ENCODE data around the gene CHRM4.

CHRM4 gene

GRCh38 chr11:46389450-46390330, 1.9 kb downstream of the CHRM4 start:
- Histone ChIP-seq H3K4me2 (ENCODE audit: low read depth, low read length, poor library complexity, severe bottlenecking) (peak overlapping the region; percentile 79), H3K9me2 (replicated peaks; ENCODE audit: low read depth, low read length) (no peaks in the 10 kb centered on the region), H3K9ac (ENCODE audit: low read depth, low read length, poor library complexity, severe bottlenecking) (no peak overlapping the region), H3K27me3 (ENCODE audit: insufficient read depth, low read length, poor library complexity, severe bottlenecking) (peaks cover 4% of the 10 kb centered on the region), H2AFZ (ENCODE audit: low read length) (peak overlapping the region; percentile 92), H3K36me3 (ENCODE audit: insufficient read depth, low read length) (no peaks in the 10 kb centered on the region), H3K4me3 (ENCODE audit: low read length, poor library complexity, severe bottlenecking) (peak overlapping the region; percentile 74), H3F3A (ENCODE audit: low read depth) (no peaks in the 10 kb centered on the region), H3K79me2 (ENCODE audit: insufficient read depth, low read length) (no peaks in the 10 kb centered on the region), H3K4me1 (ENCODE audit: insufficient read depth, low read length, poor library complexity, severe bottlenecking) (peaks cover 9% of the 10 kb centered on the region), H4K20me1 (ENCODE audit: insufficient read depth, low read length, poor library complexity, severe bottlenecking) (no peaks in the 10 kb centered on the region), H3K9me3 (ENCODE audit: insufficient read depth, low read depth, low read length) (no peaks in the 10 kb centered on the region)
- TF ChIP-seq CTCF (conservative IDR thresholded peaks at IDR 0.05; ENCODE audit: low read length): peak; percentile 81
- TF ChIP-seq EZH2phosphoT487 (IDR thresholded peaks at IDR 0.05; ENCODE audit: borderline replicate concordance): no peak

GRCh38 chr11:46388619-46389449, 2.7 kb downstream of the CHRM4 start:
- Histone ChIP-seq H2AFZ (ENCODE audit: low read length) (peak overlapping the region; percentile 92; the same call in 1 of the 2 replicates), H3K4me1 (ENCODE audit: insufficient read depth, low read length, poor library complexity, severe bottlenecking) (peaks cover 9% of the 10 kb centered on the region), H3F3A (ENCODE audit: low read depth) (no peaks in the 10 kb centered on the region), H3K79me2 (ENCODE audit: insufficient read depth, low read length) (no peaks in the 10 kb centered on the region), H4K20me1 (ENCODE audit: insufficient read depth, low read length, poor library complexity, severe bottlenecking) (no peaks in the 10 kb centered on the region), H3K4me2 (ENCODE audit: low read depth, low read length, poor library complexity, severe bottlenecking) (peak overlapping the region; percentile 79), H3K9me2 (replicated peaks; ENCODE audit: low read depth, low read length) (no peaks in the 10 kb centered on the region), H3K9ac (ENCODE audit: low read depth, low read length, poor library complexity, severe bottlenecking) (no peak overlapping the region), H3K27me3 (ENCODE audit: insufficient read depth, low read length, poor library complexity, severe bottlenecking) (peaks cover 4% of the 10 kb centered on the region), H3K36me3 (ENCODE audit: insufficient read depth, low read length) (no peaks in the 10 kb centered on the region), H3K4me3 (ENCODE audit: low read length, poor library complexity, severe bottlenecking) (peak overlapping the region; percentile 74), H3K9me3 (ENCODE audit: insufficient read depth, low read depth, low read length) (no peaks in the 10 kb centered on the region)
- TF ChIP-seq EZH2phosphoT487 (IDR thresholded peaks at IDR 0.05; ENCODE audit: borderline replicate concordance) (no peak), CTCF (conservative IDR thresholded peaks at IDR 0.05; ENCODE audit: low read length) (no peak)

- Histone ChIP-seq H4K20me1 (ENCODE audit: insufficient read depth, low read length, poor library complexity, severe bottlenecking) (no peaks in the 10 kb centered on the region), H3K36me3 (ENCODE audit: insufficient read depth, low read length) (no peaks in the 10 kb centered on the region), H3K9ac (ENCODE audit: low read depth, low read length, poor library complexity, severe bottlenecking) (no peak overlapping the region), H3K79me2 (ENCODE audit: insufficient read depth, low read length) (no peaks in the 10 kb centered on the region), H3K4me3 (ENCODE audit: low read length, poor library complexity, severe bottlenecking) (peak overlapping the region; percentile 50), H3F3A (ENCODE audit: low read depth) (no peaks in the 10 kb centered on the region), H3K9me3 (ENCODE audit: insufficient read depth, low read depth, low read length) (no peaks in the 10 kb centered on the region), H3K27me3 (ENCODE audit: insufficient read depth, low read length, poor library complexity, severe bottlenecking) (peaks cover 4% of the 10 kb centered on the region), H2AFZ (ENCODE audit: low read length) (peak overlapping the region; percentile 73; the same call in 1 of the 2 replicates), H3K4me1 (ENCODE audit: insufficient read depth, low read length, poor library complexity, severe bottlenecking) (peaks cover 9% of the 10 kb centered on the region), H3K4me2 (ENCODE audit: low read depth, low read length, poor library complexity, severe bottlenecking) (peak overlapping the region; percentile 79), H3K9me2 (replicated peaks; ENCODE audit: low read depth, low read length) (no peaks in the 10 kb centered on the region)
- TF ChIP-seq CTCF (conservative IDR thresholded peaks at IDR 0.05; ENCODE audit: low read length): no peak
- TF ChIP-seq EZH2phosphoT487 (IDR thresholded peaks at IDR 0.05; ENCODE audit: borderline replicate concordance): no peak
Measured at GRCh38 chr11:46387919-46388618, 3.5 kb downstream of the CHRM4 start.
